Karpas-422 (cell line): ENCODE measurements around the gene HES5. TPM values are rescaled to one million over a fixed set of nuclear protein-coding genes. Genes with fewer than 3 reads are reported as not detected.

Source experiments
- DNase-seq: peaks from one replicate; pipeline ENCODE4 v3.0.0-alpha.2; 2015
- H2AFZ ChIP-seq: fragments of 200-600 bp; sonication (generic); 2 replicates; pipeline ENCODE4 v1.6.1; 2014; ENCODE audit warnings: antibody characterized with exemption, low read length, mixed read lengths
- H3K27ac ChIP-seq: fragments of 200-600 bp; sonication (generic); 2 replicates; pipeline ENCODE4 v1.5.1; 2014; ENCODE audit warnings: mild to moderate bottlenecking, low read length, moderate library complexity
- H3K27me3 ChIP-seq: fragments of 200-600 bp; sonication (generic); 2 replicates; pipeline ENCODE4 v1.6.1; 2014; ENCODE audit warnings: low read length, mixed read lengths
- H3K36me3 ChIP-seq: fragments of 200-600 bp; sonication (generic); 2 replicates; pipeline ENCODE4 v1.6.1; 2014; ENCODE audit warnings: low read length, mixed read lengths; ENCODE audit not compliant: insufficient read depth
- H3K4me1 ChIP-seq: fragments of 200-600 bp; sonication (generic); 2 replicates; pipeline ENCODE4 v1.6.1; 2014; ENCODE audit warnings: mild to moderate bottlenecking, low read length, mixed read lengths
- H3K4me2 ChIP-seq: fragments of 200-600 bp; sonication (generic); 2 replicates; pipeline ENCODE4 v1.6.1; 2014; ENCODE audit warnings: low read length, low read depth, mild to moderate bottlenecking; ENCODE audit not compliant: poor library complexity, severe bottlenecking
- H3K4me3 ChIP-seq: fragments of 200-600 bp; sonication (generic); 2 replicates; pipeline ENCODE4 v1.5.1; 2014; ENCODE audit warnings: mild to moderate bottlenecking, antibody characterized with exemption, low read length, mixed read lengths
- H3K79me2 ChIP-seq: fragments of 200-600 bp; sonication (generic); 2 replicates; pipeline ENCODE4 v1.6.1; 2014; ENCODE audit warnings: mild to moderate bottlenecking, low read length, mixed read lengths
- H3K9ac ChIP-seq: fragments of 200-600 bp; sonication (generic); 2 replicates; pipeline ENCODE4 v1.6.0; 2014; ENCODE audit warnings: low read length
- H3K9me2 ChIP-seq: fragments of 200-600 bp; sonication (generic), shearing (Covaris generic); replicated peaks from 2 replicates; pipeline ENCODE4 v1.6.0; 2014; ENCODE audit warnings: mild to moderate bottlenecking, low read length, moderate library complexity; ENCODE audit not compliant: insufficient read depth
- H3K9me3 ChIP-seq: fragments of 300-700, 200-600 bp; sonication (generic); 2 replicates; pipeline ENCODE4 v1.6.1; 2014; ENCODE audit warnings: low read length, mixed read lengths
- H4K20me1 ChIP-seq: fragments of 200-600 bp; sonication (generic); 2 replicates; pipeline ENCODE4 v1.6.1; 2014; ENCODE audit warnings: mild to moderate bottlenecking, antibody characterized with exemption, low read length, low read depth; ENCODE audit not compliant: insufficient read depth
- total RNA-seq: library from RNA; depleted of rRNA; stranded (reverse); fragments of >200 nt; shearing (Covaris generic); gene quantifications from 2 replicates; pipeline ENCODE4 v1.2.3, GENCODE V29; 2014; ENCODE audit warnings: low replicate concordance

The HES5 gene
- total RNA-seq, 1 experiment from 2014 or later = not detected

- no peaks in the 10 kb centered on the region for H3K79me2 ChIP-seq
- H3K4me3 ChIP-seq = no peak overlapping the region
- H4K20me1 ChIP-seq = no peaks in the 10 kb centered on the region
- H3K36me3 ChIP-seq = no peaks in the 10 kb centered on the region
- DNase-seq = no peak
- no peaks in the 10 kb centered on the region for H3K9me3 ChIP-seq
- H3K9me2 ChIP-seq = no peaks in the 10 kb centered on the region
- H3K27ac ChIP-seq = no peak overlapping the region
- H3K4me2 ChIP-seq = no peak overlapping the region
- H2AFZ ChIP-seq = no peak overlapping the region
- peaks cover 9% of the 10 kb centered on the region for H3K4me1 ChIP-seq
- no peak overlapping the region for H3K9ac ChIP-seq
- H3K27me3 ChIP-seq = no peaks in the 10 kb centered on the region
These were observed 3.3 kb upstream of the HES5 start for GRCh38 chr1:2533365-2533764.

GRCh38 chr1:2532485-2533160 is 2.6 kb upstream of the HES5 start:
- no peak overlapping the region for H3K4me2 ChIP-seq
- H3K27me3 ChIP-seq = no peaks in the 10 kb centered on the region
- no peak for DNase-seq

GRCh38 chr1:2530513-2531361 is 674 bp upstream of the HES5 start:
- no peak overlapping the region for H3K9ac ChIP-seq
- no peak overlapping the region for H2AFZ ChIP-seq
- H3K79me2 ChIP-seq = peaks cover 3% of the 10 kb centered on the region
- H3K36me3 ChIP-seq = no peaks in the 10 kb centered on the region
- H3K27ac ChIP-seq = no peak overlapping the region
- no peaks in the 10 kb centered on the region for H3K9me2 ChIP-seq
- H3K9me3 ChIP-seq = no peaks in the 10 kb centered on the region
- H3K27me3 ChIP-seq = no peaks in the 10 kb centered on the region
- peaks cover 17% of the 10 kb centered on the region for H3K4me1 ChIP-seq
- DNase-seq = no peak
- H3K4me3 ChIP-seq = no peak overlapping the region
- no peak overlapping the region for H3K4me2 ChIP-seq
- peaks cover 5% of the 10 kb centered on the region for H4K20me1 ChIP-seq

More at GRCh38 chr1:2532485-2533160, 2.6 kb upstream of the HES5 start:
- Histone ChIP-seq H2AFZ (no peak overlapping the region), H3K27ac (no peak overlapping the region), H3K4me1 (peaks cover 9% of the 10 kb centered on the region), H3K79me2 (no peaks in the 10 kb centered on the region), H3K9me2 (no peaks in the 10 kb centered on the region), H3K4me3 (no peak overlapping the region), H4K20me1 (no peaks in the 10 kb centered on the region), H3K9ac (no peak overlapping the region), H3K36me3 (no peaks in the 10 kb centered on the region), H3K9me3 (no peaks in the 10 kb centered on the region)

- Histone ChIP-seq H3K79me2 (peaks cover 19% of the 10 kb centered on the region), H3K4me1 (peaks cover 28% of the 10 kb centered on the region), H3K36me3 (no peaks in the 10 kb centered on the region), H2AFZ (no peak overlapping the region; the same call in 1 of the 2 replicates), H3K27me3 (no peaks in the 10 kb centered on the region), H3K4me3 (peak overlapping the region; percentile 32; the same call in 1 of the 2 replicates), H3K27ac (no peak overlapping the region), H3K9me2 (no peaks in the 10 kb centered on the region), H4K20me1 (peaks cover 21% of the 10 kb centered on the region), H3K4me2 (peak overlapping the region; percentile 52), H3K9ac (peak overlapping the region; percentile 26; the same call in 1 of the 2 replicates), H3K9me3 (no peaks in the 10 kb centered on the region)
- peak; percentile 81 for DNase-seq
These were observed 888 bp downstream of the HES5 start for GRCh38 chr1:2528966-2529783.

GRCh38 chr1:2528611-2528965 is 1.5 kb downstream of the HES5 start:
- H3K36me3 ChIP-seq = no peaks in the 10 kb centered on the region
- peaks cover 31% of the 10 kb centered on the region for H3K4me1 ChIP-seq
- H3K9me3 ChIP-seq = no peaks in the 10 kb centered on the region
- DNase-seq = no peak
- no peak overlapping the region; the same call in 1 of the 2 replicates for H2AFZ ChIP-seq
- H3K27ac ChIP-seq = no peak overlapping the region
- H3K9me2 ChIP-seq = no peaks in the 10 kb centered on the region
- peak overlapping the region; percentile 32; the same call in 1 of the 2 replicates for H3K4me3 ChIP-seq
- no peaks in the 10 kb centered on the region for H3K27me3 ChIP-seq
- H3K9ac ChIP-seq = peak overlapping the region; percentile 26; the same call in 1 of the 2 replicates
- peak overlapping the region; percentile 52 for H3K4me2 ChIP-seq
- peaks cover 26% of the 10 kb centered on the region for H4K20me1 ChIP-seq
- H3K79me2 ChIP-seq = peaks cover 24% of the 10 kb centered on the region

- Histone ChIP-seq H3K27me3 (no peaks in the 10 kb centered on the region), H3K9ac (no peak overlapping the region), H3K9me3 (no peaks in the 10 kb centered on the region), H3K27ac (no peak overlapping the region), H3K4me1 (peaks cover 31% of the 10 kb centered on the region), H2AFZ (no peak overlapping the region), H4K20me1 (peaks cover 31% of the 10 kb centered on the region), H3K36me3 (no peaks in the 10 kb centered on the region), H3K9me2 (no peaks in the 10 kb centered on the region), H3K4me3 (no peak overlapping the region), H3K4me2 (no peak overlapping the region), H3K79me2 (peaks cover 30% of the 10 kb centered on the region)
- no peak for DNase-seq
These were observed 2.0 kb downstream of the HES5 start for GRCh38 chr1:2528016-2528415.

- Histone ChIP-seq H3K4me2 (no peak overlapping the region), H3K4me1 (peaks cover 31% of the 10 kb centered on the region)
These were observed 2.6 kb downstream of the HES5 start for GRCh38 chr1:2527556-2527860.

More at GRCh38 chr1:2527556-2527860, 2.6 kb downstream of the HES5 start:
- H3K9ac ChIP-seq = no peak overlapping the region
- no peak overlapping the region for H3K4me3 ChIP-seq
- no peak overlapping the region for H2AFZ ChIP-seq
- H3K36me3 ChIP-seq = no peaks in the 10 kb centered on the region
- H3K9me2 ChIP-seq = no peaks in the 10 kb centered on the region
- H3K27me3 ChIP-seq = no peaks in the 10 kb centered on the region
- H3K27ac ChIP-seq = no peak overlapping the region
- no peak for DNase-seq
- peaks cover 35% of the 10 kb centered on the region for H3K79me2 ChIP-seq
- peaks cover 36% of the 10 kb centered on the region for H4K20me1 ChIP-seq
- H3K9me3 ChIP-seq = no peaks in the 10 kb centered on the region
